ENCODE results near the gene RUVBL1. TPM values are rescaled to one million over a fixed set of nuclear protein-coding genes. Genes with fewer than 3 reads are reported as not detected.

Gene RUVBL1
- total RNA-seq, 1 experiment from 2014 or later = 115 TPM

- Histone ChIP-seq H3K27me3 (ENCODE audit: insufficient read depth, low read depth) (no peaks in the 10 kb centered on the region), H3K4me2 (no peak overlapping the region), H3F3A (ENCODE audit: insufficient read depth, low read depth) (peaks cover 45% of the 10 kb centered on the region), H3K4me3 (no peak overlapping the region), H3K9me2 (ENCODE audit: insufficient read depth) (no peaks in the 10 kb centered on the region), H3K9me3 (ENCODE audit: insufficient read depth, low read depth) (no peaks in the 10 kb centered on the region), H3K4me1 (replicated peaks; ENCODE audit: insufficient read depth) (no peaks in the 10 kb centered on the region), H4K20me1 (ENCODE audit: insufficient read depth) (peaks cover 60% of the 10 kb centered on the region), H3K79me2 (ENCODE audit: low read depth) (peaks cover 9% of the 10 kb centered on the region), H2AFZ (no peak overlapping the region), H3K36me3 (ENCODE audit: low read depth) (peaks cover 62% of the 10 kb centered on the region), H3K27ac (no peak overlapping the region)
- no peak for TF ChIP-seq CTCF (conservative IDR thresholded peaks at IDR 0.05)
- TF ChIP-seq EZH2 (IDR thresholded peaks at IDR 0.05; ENCODE audit: low read depth) = no peak
- ChIA-PET POLR2A (ENCODE audit: unreplicated experiment) (no interaction called here), CTCF (no interaction called here)
- no TSS peak for BruUV-seq (replicated peaks)
- intact Hi-C loops (cut with micrococcal nuclease; ENCODE audit: unreplicated experiment) = no loop called here
- DNase-seq = no peak
Measured at GRCh38 chr3:128062033-128062745, 61.4 kb downstream of the RUVBL1 start.

- H3F3A ChIP-seq (ENCODE audit: insufficient read depth, low read depth) = peaks cover 35% of the 10 kb centered on the region
- no peak overlapping the region for H2AFZ ChIP-seq
- ChIA-PET POLR2A (ENCODE audit: unreplicated experiment) (no interaction called here), CTCF (no interaction called here)
- intact Hi-C loops (cut with micrococcal nuclease; ENCODE audit: unreplicated experiment) = no loop called here
- no TSS peak for BruUV-seq (replicated peaks)
- no peak overlapping the region for H3K4me3 ChIP-seq
- H3K9me3 ChIP-seq (ENCODE audit: insufficient read depth, low read depth) = no peaks in the 10 kb centered on the region
- H3K79me2 ChIP-seq (ENCODE audit: low read depth) = peaks cover 19% of the 10 kb centered on the region
- TF ChIP-seq CTCF (conservative IDR thresholded peaks at IDR 0.05) (no peak), EZH2 (IDR thresholded peaks at IDR 0.05; ENCODE audit: low read depth) (no peak)
- H3K36me3 ChIP-seq (ENCODE audit: low read depth) = peaks cover 67% of the 10 kb centered on the region
- DNase-seq = no peak
- no peak overlapping the region for H3K4me2 ChIP-seq
- no peak overlapping the region for H3K27ac ChIP-seq
- H3K4me1 ChIP-seq (replicated peaks; ENCODE audit: insufficient read depth) = no peaks in the 10 kb centered on the region
- peaks cover 64% of the 10 kb centered on the region for H4K20me1 ChIP-seq (ENCODE audit: insufficient read depth)
- H3K9me2 ChIP-seq (ENCODE audit: insufficient read depth) = no peaks in the 10 kb centered on the region
- H3K27me3 ChIP-seq (ENCODE audit: insufficient read depth, low read depth) = no peaks in the 10 kb centered on the region
Measured at GRCh38 chr3:128060473-128061381, 62.9 kb downstream of the RUVBL1 start.

DNA sequence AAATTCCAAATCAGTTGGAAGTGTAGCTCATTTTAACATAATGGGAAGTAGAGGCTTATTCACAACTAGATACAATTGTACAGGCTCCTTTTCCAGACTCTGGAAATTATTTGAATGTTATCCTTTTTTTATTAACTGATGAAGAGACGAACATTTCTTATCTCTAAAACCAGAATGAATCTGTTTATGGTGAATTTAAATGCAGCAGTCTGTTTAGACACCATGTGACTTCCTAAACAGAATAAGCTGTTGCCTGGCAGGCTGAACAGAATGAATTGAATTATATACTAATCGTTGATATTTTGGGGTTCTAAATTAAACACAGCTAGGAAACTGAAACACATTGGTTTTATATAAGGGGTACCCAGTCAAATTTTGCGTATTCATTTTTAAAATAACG lies 67.4 kb downstream of the RUVBL1 start:
- Histone ChIP-seq H3F3A (ENCODE audit: insufficient read depth, low read depth) (peaks cover 19% of the 10 kb centered on the region; the same call in 1 of the 2 replicates), H3K9me2 (ENCODE audit: insufficient read depth) (no peaks in the 10 kb centered on the region), H3K4me1 (replicated peaks; ENCODE audit: insufficient read depth) (peaks cover 20% of the 10 kb centered on the region), H3K9me3 (ENCODE audit: insufficient read depth, low read depth) (no peaks in the 10 kb centered on the region), H3K4me2 (no peak overlapping the region), H3K36me3 (ENCODE audit: low read depth) (peaks cover 67% of the 10 kb centered on the region), H3K27me3 (ENCODE audit: insufficient read depth, low read depth) (no peaks in the 10 kb centered on the region), H3K79me2 (ENCODE audit: low read depth) (peaks cover 58% of the 10 kb centered on the region), H3K27ac (no peak overlapping the region), H2AFZ (no peak overlapping the region), H4K20me1 (ENCODE audit: insufficient read depth) (peaks cover 56% of the 10 kb centered on the region), H3K4me3 (no peak overlapping the region)
- DNase-seq = no peak
- BruUV-seq (replicated peaks) = no TSS peak
- intact Hi-C loops (cut with micrococcal nuclease; ENCODE audit: unreplicated experiment) = loop anchor here (10.0 kb wide), 1 partner anchor 261 kb away; no protein-coding TSS in a partner anchor
- ChIA-PET POLR2A (ENCODE audit: unreplicated experiment) (interaction anchor here (0.6 kb wide), 1 partner anchor 1066 kb away, joined by 6 read pairs; no protein-coding TSS in a partner anchor), CTCF (interaction anchor here (0.7 kb wide), 1 partner anchor 357 kb away, joined by 3 read pairs; no protein-coding TSS in a partner anchor)
- no peak for TF ChIP-seq CTCF (conservative IDR thresholded peaks at IDR 0.05)
- no peak for TF ChIP-seq EZH2 (IDR thresholded peaks at IDR 0.05; ENCODE audit: low read depth)
